Chondrocyte (in vitro differentiated cells): ENCODE results near the gene LCN15. TPM values are rescaled to one million over a fixed set of nuclear protein-coding genes. Genes with fewer than 3 reads are reported as not detected.
A peak's percentile ranks its signal among the peaks of the same experiment; 100 is the strongest.
"Not testable (repeated sequence)": the region's sequence is repeated elsewhere in the genome, so short reads cannot be mapped to it uniquely, and the experiment has no call there.

Experiments
- DNase-seq: peaks from one replicate; pipeline ENCODE4 v3.0.0; 2021; ENCODE audit warnings: mixed read lengths, low spot score
- H3K27ac Mint-ChIP-seq: one replicate; pipeline ENCODE4 v1.8.0; 2021; ENCODE audit warnings: mild to moderate bottlenecking, moderate library complexity, mixed read lengths; ENCODE audit not compliant: unreplicated experiment
- H3K27me3 Mint-ChIP-seq: 2 replicates; pipeline ENCODE4 v1.8.0; 2021; ENCODE audit warnings: low read depth, mixed read lengths
- H3K36me3 Mint-ChIP-seq: 2 replicates; pipeline ENCODE4 v1.8.0; 2021; ENCODE audit warnings: low read depth, mixed read lengths
- H3K4me1 Mint-ChIP-seq: 2 replicates; pipeline ENCODE4 v1.8.0; 2021; ENCODE audit warnings: low read depth, mild to moderate bottlenecking, mixed read lengths
- H3K4me3 Mint-ChIP-seq: one replicate; pipeline ENCODE4 v1.8.0; 2021; ENCODE audit warnings: mild to moderate bottlenecking, moderate library complexity, mixed read lengths; ENCODE audit not compliant: unreplicated experiment
- H3K9me3 Mint-ChIP-seq: 2 replicates; pipeline ENCODE4 v1.8.0; 2021; ENCODE audit warnings: low read depth, mixed read lengths
- CTCF ChIP-seq: fragments of 200-600 bp; sonication (generic); IDR thresholded peaks from 2 replicates; pipeline ENCODE4 v1.5.0; 2021; ENCODE audit warnings: antibody characterized with exemption, mild to moderate bottlenecking, moderate library complexity
- total RNA-seq: library from RNA; stranded (reverse); gene quantifications from 3 replicates; pipeline ENCODE4 v1.2.1, GENCODE V29; 2021

Gene LCN15
- total RNA-seq, 1 donor from 2014 or later = not detected

GRCh38 chr9:136774416-136775045 lies 10.2 kb upstream of the LCN15 start:
- no peak for TF ChIP-seq CTCF
- H3K9me3 Mint-ChIP-seq = peaks cover 11% of the 10 kb centered on the region
- H3K27ac Mint-ChIP-seq = no peak overlapping the region
- H3K4me3 Mint-ChIP-seq = no peak overlapping the region
- H3K4me1 Mint-ChIP-seq = peaks cover 2% of the 10 kb centered on the region
- DNase-seq = peak; percentile 55
- peaks cover 28% of the 10 kb centered on the region for H3K27me3 Mint-ChIP-seq
- H3K36me3 Mint-ChIP-seq = peaks cover 11% of the 10 kb centered on the region

DNA sequence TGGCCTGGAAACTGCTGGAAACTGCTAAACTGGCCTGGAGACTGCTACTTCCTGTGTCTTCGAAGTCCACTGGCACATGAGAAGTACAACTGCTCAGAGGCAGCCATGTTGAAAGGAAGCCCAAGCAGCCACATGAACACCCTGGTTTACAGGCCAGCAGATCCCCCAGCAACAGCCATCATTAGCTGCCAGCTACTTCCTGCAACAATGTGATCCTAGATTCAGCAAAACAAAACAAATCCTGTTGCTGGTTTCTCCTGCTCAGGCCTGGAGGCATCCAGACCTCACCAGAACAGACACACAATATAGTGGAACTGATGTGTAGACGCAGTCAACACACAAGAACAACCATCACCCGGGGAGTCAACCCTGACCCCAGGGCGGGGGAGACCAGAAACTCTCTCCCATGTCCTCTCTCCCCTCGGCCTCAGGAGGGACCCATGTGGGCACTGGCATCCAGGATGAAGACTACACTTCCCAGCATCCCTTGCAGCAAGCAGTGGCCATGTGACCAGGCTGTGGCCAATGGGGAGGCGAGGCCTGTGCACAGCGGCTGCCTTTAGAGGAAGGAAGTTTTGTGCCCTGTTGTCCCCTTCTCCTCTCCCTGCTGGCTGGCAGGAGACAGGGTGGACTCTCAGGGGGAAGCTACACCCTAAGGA lies 9.2 kb upstream of the LCN15 start:
- H3K4me1 Mint-ChIP-seq = peaks cover 2% of the 10 kb centered on the region
- no peak overlapping the region for H3K4me3 Mint-ChIP-seq
- H3K36me3 Mint-ChIP-seq = peaks cover 11% of the 10 kb centered on the region
- no peak overlapping the region for H3K27ac Mint-ChIP-seq
- peaks cover 20% of the 10 kb centered on the region for H3K27me3 Mint-ChIP-seq
- peak; percentile 54 for DNase-seq
- TF ChIP-seq CTCF = no peak
- H3K9me3 Mint-ChIP-seq = peaks cover 11% of the 10 kb centered on the region

- Mint-ChIP-seq H3K36me3 (peaks cover 1% of the 10 kb centered on the region), H3K4me1 (peaks cover 2% of the 10 kb centered on the region), H3K9me3 (peaks cover 11% of the 10 kb centered on the region), H3K27ac (no peak overlapping the region), H3K4me3 (no peak overlapping the region), H3K27me3 (peaks cover 16% of the 10 kb centered on the region)
- peak; percentile 13 for DNase-seq
- no peak for TF ChIP-seq CTCF
Measured at GRCh38 chr9:136771907-136772415, 7.6 kb upstream of the LCN15 start.

- Mint-ChIP-seq H3K36me3 (peaks cover 1% of the 10 kb centered on the region), H3K27ac (no peak overlapping the region), H3K4me1 (peaks cover 2% of the 10 kb centered on the region), H3K27me3 (peaks cover 16% of the 10 kb centered on the region), H3K4me3 (no peak overlapping the region), H3K9me3 (peaks cover 11% of the 10 kb centered on the region)
- TF ChIP-seq CTCF = peak; percentile 71
- DNase-seq = peak; percentile 36
Measured at GRCh38 chr9:136769710-136770191, 5.4 kb upstream of the LCN15 start.

- H3K9me3 Mint-ChIP-seq, H3K27ac Mint-ChIP-seq, H3K4me3 Mint-ChIP-seq, H3K4me1 Mint-ChIP-seq, H3K36me3 Mint-ChIP-seq: not testable (repeated sequence)
- peak; percentile 77 for TF ChIP-seq CTCF
- H3K27me3 Mint-ChIP-seq = peaks cover 16% of the 10 kb centered on the region
- peak; percentile 57 for DNase-seq
Measured at GRCh38 chr9:136766410-136767120, 2.2 kb upstream of the LCN15 start.

- peak; percentile 41 for DNase-seq
- H3K4me1 Mint-ChIP-seq, H3K36me3 Mint-ChIP-seq, H3K9me3 Mint-ChIP-seq, H3K27ac Mint-ChIP-seq, H3K4me3 Mint-ChIP-seq: not testable (repeated sequence)
- H3K27me3 Mint-ChIP-seq = peaks cover 16% of the 10 kb centered on the region
Measured at GRCh38 chr9:136765745-136766409, 1.6 kb upstream of the LCN15 start.
